Panc1 (cell line): ENCODE data around the gene TBX18. TPM values are rescaled to one million over a fixed set of nuclear protein-coding genes. Genes with fewer than 3 reads are reported as not detected.

Experiments used
- ATAC-seq: fragments of 200-7000 bp; cut with Tn5 transposase; 2 replicates; pipeline ENCODE4 v1.9.1; 2020; ENCODE audit warnings: mild to moderate bottlenecking, moderate library complexity
- BruUV-seq: library from RNA; stranded (reverse); fragments of 400-500 nt; replicated peaks from 2 replicates; lab custom pipeline; 2021; lab: Mats Ljungman, UMichigan
- CTCF ChIA-PET: fragments of 300-600 bp; sonication (Branson Sonifier 250); formaldehyde crosslinking; loops from one replicate; lab custom pipeline; 2022; ENCODE audit warnings: antibody characterized with exemption; lab: Charles Lee
- POLR2A ChIA-PET: fragments of 300-600 bp; sonication (Branson Sonifier 250); formaldehyde crosslinking; loops from one replicate; lab custom pipeline; 2022; ENCODE audit warnings: antibody characterized with exemption; lab: Charles Lee
- DNase-seq: peaks from one replicate; pipeline ENCODE4 v3.0.0-alpha.2; 2010; ENCODE audit warnings: low read depth, low spot score
- H3K27ac ChIP-seq: 2 replicates; pipeline ENCODE4 v1.5.1; 2011; ENCODE audit warnings: mild to moderate bottlenecking, low read length, inconsistent platforms
- H3K27me3 ChIP-seq: fragments of 200-500 bp; sonication (Bioruptor generic); 2 replicates; pipeline ENCODE4 v1.6.0; 2014; ENCODE audit warnings: low read length, inconsistent platforms; ENCODE audit not compliant: control insufficient read depth, insufficient read depth
- H3K36me3 ChIP-seq: fragments of 200-500 bp; sonication (Bioruptor generic); 2 replicates; pipeline ENCODE4 v1.5.1; 2014; ENCODE audit warnings: inconsistent platforms, mild to moderate bottlenecking, low read length, moderate library complexity; ENCODE audit not compliant: control insufficient read depth, insufficient read depth
- H3K4me1 ChIP-seq: 2 replicates; pipeline ENCODE4 v1.5.1; 2011; ENCODE audit warnings: inconsistent platforms, mild to moderate bottlenecking, low read length, moderate library complexity; ENCODE audit not compliant: control insufficient read depth, insufficient read depth
- H3K4me3 ChIP-seq, 2 experiments: 2 replicates each; pipeline ENCODE4 v1.5.1; 2011 to 2012; ENCODE audit warnings: low read depth in 2 of 2, low read length in 2 of 2, mild to moderate bottlenecking in 2 of 2, inconsistent platforms in 1 of 2, moderate library complexity in 1 of 2
- H3K9me3 ChIP-seq: fragments of 200-500 bp; sonication (Bioruptor generic); 2 replicates; pipeline ENCODE4 v1.5.1; 2014; ENCODE audit warnings: low read depth, mild to moderate bottlenecking, inconsistent platforms, low read length, moderate library complexity; ENCODE audit not compliant: control insufficient read depth, insufficient read depth
- POLR2AphosphoS5 ChIP-seq: IDR thresholded peaks from 2 replicates; pipeline ENCODE4 v1.6.1; 2012; ENCODE audit warnings: mild to moderate bottlenecking, low read depth, low read length, moderate library complexity
- SIN3A ChIP-seq: IDR thresholded peaks from 2 replicates; pipeline ENCODE4 v1.6.1; 2012; ENCODE audit warnings: low read depth, mild to moderate bottlenecking, low read length, moderate library complexity, borderline replicate concordance; ENCODE audit not compliant: insufficient read depth
- TCF7L2 ChIP-seq: IDR thresholded peaks from 2 replicates; pipeline ENCODE4 v1.6.1; 2011; ENCODE audit warnings: mild to moderate bottlenecking, low read depth, low read length, inconsistent platforms
- in situ Hi-C: cut with HindIII; loops from 2 replicates; pipeline ENCODE4 v1.10.0; 2016; ENCODE audit warnings: low sequenced_read_pairs, low pct_unique_long_range_greater_than_20kb
- intact Hi-C: fragments of 100-400 bp; cut with micrococcal nuclease; formaldehyde crosslinking; loops from one replicate; pipeline ENCODE4 v1.10.0; 2022; ENCODE audit not compliant: unreplicated experiment
- total RNA-seq: library from RNA; stranded (reverse); gene quantifications from one replicate; pipeline ENCODE4 v1.2.1, GENCODE V29; 2021; ENCODE audit not compliant: unreplicated experiment
- TF ChIP-seq, protein P1 (sequence below): fragments of 450-650 bp; IDR thresholded peaks from 2 replicates; pipeline ENCODE4 v1.5.1; 2017; ENCODE audit warnings: mild to moderate bottlenecking
- TF ChIP-seq, protein P2 (sequence below), 2 experiments: IDR thresholded peaks; 2 replicates each; pipeline ENCODE4 v1.6.1; 2011 to 2012; ENCODE audit warnings: low read depth in 2 of 2, control low read depth in 1 of 2, low read length in 1 of 2, mild to moderate bottlenecking in 1 of 2, moderate library complexity in 1 of 2; ENCODE audit not compliant: insufficient read depth in 1 of 2

TBX18 gene
- total RNA-seq, 1 experiment from 2014 or later = 10.1 TPM

DNA sequence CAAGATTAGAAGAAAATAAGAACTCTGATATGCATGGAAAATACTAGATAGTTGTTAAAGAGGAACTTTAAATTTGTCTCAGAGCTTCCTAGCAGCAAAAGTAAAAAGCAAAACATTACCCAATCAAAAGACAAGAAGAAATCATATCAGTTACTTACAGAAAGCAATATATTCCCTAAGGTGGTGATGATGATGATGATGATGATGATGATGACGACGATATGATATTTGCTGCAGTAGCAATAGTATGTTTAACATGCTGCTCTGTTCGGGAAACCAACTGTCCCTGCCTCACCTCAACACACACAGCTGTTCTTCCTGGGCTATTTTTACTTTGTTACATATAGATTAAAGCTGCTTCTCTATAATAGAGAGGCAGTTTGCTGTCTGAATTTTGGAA is 12.0 kb upstream of the TBX18 start:
- ChIA-PET POLR2A (no interaction called here), CTCF (no interaction called here)
- H3K27me3 ChIP-seq = peaks cover 39% of the 10 kb centered on the region
- DNase-seq (no peak), ATAC-seq (no peak)
- TF ChIP-seq, protein P1, sequence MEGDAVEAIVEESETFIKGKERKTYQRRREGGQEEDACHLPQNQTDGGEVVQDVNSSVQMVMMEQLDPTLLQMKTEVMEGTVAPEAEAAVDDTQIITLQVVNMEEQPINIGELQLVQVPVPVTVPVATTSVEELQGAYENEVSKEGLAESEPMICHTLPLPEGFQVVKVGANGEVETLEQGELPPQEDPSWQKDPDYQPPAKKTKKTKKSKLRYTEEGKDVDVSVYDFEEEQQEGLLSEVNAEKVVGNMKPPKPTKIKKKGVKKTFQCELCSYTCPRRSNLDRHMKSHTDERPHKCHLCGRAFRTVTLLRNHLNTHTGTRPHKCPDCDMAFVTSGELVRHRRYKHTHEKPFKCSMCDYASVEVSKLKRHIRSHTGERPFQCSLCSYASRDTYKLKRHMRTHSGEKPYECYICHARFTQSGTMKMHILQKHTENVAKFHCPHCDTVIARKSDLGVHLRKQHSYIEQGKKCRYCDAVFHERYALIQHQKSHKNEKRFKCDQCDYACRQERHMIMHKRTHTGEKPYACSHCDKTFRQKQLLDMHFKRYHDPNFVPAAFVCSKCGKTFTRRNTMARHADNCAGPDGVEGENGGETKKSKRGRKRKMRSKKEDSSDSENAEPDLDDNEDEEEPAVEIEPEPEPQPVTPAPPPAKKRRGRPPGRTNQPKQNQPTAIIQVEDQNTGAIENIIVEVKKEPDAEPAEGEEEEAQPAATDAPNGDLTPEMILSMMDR = no peak
- TF ChIP-seq, protein P2, sequence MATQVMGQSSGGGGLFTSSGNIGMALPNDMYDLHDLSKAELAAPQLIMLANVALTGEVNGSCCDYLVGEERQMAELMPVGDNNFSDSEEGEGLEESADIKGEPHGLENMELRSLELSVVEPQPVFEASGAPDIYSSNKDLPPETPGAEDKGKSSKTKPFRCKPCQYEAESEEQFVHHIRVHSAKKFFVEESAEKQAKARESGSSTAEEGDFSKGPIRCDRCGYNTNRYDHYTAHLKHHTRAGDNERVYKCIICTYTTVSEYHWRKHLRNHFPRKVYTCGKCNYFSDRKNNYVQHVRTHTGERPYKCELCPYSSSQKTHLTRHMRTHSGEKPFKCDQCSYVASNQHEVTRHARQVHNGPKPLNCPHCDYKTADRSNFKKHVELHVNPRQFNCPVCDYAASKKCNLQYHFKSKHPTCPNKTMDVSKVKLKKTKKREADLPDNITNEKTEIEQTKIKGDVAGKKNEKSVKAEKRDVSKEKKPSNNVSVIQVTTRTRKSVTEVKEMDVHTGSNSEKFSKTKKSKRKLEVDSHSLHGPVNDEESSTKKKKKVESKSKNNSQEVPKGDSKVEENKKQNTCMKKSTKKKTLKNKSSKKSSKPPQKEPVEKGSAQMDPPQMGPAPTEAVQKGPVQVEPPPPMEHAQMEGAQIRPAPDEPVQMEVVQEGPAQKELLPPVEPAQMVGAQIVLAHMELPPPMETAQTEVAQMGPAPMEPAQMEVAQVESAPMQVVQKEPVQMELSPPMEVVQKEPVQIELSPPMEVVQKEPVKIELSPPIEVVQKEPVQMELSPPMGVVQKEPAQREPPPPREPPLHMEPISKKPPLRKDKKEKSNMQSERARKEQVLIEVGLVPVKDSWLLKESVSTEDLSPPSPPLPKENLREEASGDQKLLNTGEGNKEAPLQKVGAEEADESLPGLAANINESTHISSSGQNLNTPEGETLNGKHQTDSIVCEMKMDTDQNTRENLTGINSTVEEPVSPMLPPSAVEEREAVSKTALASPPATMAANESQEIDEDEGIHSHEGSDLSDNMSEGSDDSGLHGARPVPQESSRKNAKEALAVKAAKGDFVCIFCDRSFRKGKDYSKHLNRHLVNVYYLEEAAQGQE (IDR thresholded peaks at IDR 0.05; ENCODE audit: insufficient read depth in 1 of 2, low read depth in 2 of 2, low read length in 1 of 2) = no peak
- TF ChIP-seq POLR2AphosphoS5 (no peak), SIN3A (no peak), TCF7L2 (no peak)
- BruUV-seq = no TSS peak
- H3K36me3 ChIP-seq = no peaks in the 10 kb centered on the region
- in situ Hi-C loops (no loop called here), intact Hi-C loops (loop anchor here (10.0 kb wide), 1 partner anchor 548 kb away; no protein-coding TSS in a partner anchor)
- H3K9me3 ChIP-seq = no peaks in the 10 kb centered on the region
- no peak overlapping the region for H3K27ac ChIP-seq
- no peaks in the 10 kb centered on the region for H3K4me1 ChIP-seq
- no peak overlapping the region for H3K4me3 ChIP-seq

DNA sequence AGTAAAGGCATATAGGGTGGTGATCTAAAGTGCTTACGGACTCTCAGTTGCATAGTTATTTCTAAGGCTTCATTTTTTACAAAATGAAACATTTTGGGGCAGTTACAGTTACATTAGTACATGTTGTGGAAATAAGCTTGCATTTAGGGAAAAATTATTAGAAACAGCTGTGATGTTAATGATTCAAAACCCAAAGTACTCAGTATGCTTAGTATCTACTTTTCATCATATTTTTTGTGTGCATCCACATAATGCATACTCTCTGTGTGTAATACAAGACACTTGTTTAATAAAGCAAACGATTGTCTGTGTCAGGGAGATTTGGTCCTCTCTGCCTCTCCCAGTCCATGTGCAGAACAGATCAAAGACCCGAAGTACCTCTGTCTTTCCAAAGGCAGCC is 11.4 kb upstream of the TBX18 start:
- TF ChIP-seq POLR2AphosphoS5 = no peak
- no peak for TF ChIP-seq TCF7L2
- TF ChIP-seq, protein P2 (IDR thresholded peaks at IDR 0.05; ENCODE audit: insufficient read depth in 1 of 2, low read depth in 2 of 2, low read length in 1 of 2) = no peak
- no peak for TF ChIP-seq SIN3A
- TF ChIP-seq, protein P1 = no peak
- intact Hi-C loops = loop anchor here (10.0 kb wide), 1 partner anchor 549 kb away; no protein-coding TSS in a partner anchor
- no peak for DNase-seq
- in situ Hi-C loops = no loop called here
- Histone ChIP-seq H3K27ac (no peak overlapping the region), H3K36me3 (no peaks in the 10 kb centered on the region), H3K4me3 (no peak overlapping the region), H3K27me3 (peaks cover 35% of the 10 kb centered on the region), H3K9me3 (no peaks in the 10 kb centered on the region), H3K4me1 (no peaks in the 10 kb centered on the region)
- CTCF ChIA-PET = no interaction called here
- no peak for ATAC-seq
- no TSS peak for BruUV-seq
- POLR2A ChIA-PET = no interaction called here
